ENCODE results near the gene PCDHGB3.
"Not testable (repeated sequence)": the region's sequence is repeated elsewhere in the genome, so short reads cannot be mapped to it uniquely, and the experiment has no call there.

The PCDHGB3 gene

GRCh38 chr5:141393267-141393666, 23.2 kb downstream of the PCDHGB3 start:
- DNase-seq, result no peak

DNA sequence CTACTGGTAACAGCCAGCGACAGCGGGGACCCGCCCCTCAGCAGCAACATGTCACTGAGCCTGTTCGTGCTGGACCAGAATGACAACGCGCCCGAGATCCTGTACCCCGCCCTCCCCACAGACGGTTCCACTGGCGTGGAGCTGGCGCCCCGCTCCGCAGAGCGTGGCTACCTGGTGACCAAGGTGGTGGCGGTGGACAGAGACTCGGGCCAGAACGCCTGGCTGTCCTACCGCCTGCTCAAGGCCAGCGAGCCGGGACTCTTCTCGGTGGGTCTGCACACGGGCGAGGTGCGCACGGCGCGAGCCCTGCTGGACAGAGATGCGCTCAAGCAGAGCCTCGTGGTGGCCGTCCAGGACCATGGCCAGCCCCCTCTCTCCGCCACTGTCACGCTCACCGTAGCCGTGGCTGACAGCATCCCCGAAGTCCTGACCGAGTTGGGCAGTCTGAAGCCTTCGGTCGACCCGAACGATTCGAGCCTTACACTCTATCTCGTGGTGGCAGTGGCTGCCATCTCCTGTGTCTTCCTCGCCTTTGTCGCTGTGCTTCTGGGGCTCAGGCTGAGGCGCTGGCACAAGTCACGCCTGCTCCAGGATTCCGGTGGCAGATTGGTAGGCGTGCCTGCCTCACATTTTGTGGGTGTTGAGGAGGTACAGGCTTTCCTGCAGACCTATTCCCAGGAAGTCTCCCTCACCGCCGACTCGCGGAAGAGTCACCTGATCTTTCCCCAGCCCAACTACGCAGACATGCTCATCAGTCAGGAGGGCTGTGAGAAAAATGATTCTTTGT, 24.6 kb downstream of the PCDHGB3 start:
- not testable (repeated sequence) for DNase-seq

GRCh38 chr5:141397756-141398551, 27.9 kb downstream of the PCDHGB3 start, which contains the start of gene PCDHGB5:
Gene PCDHGB5, plus strand, starts transcription at chr5:141397947. Its CDS starts 181 bp downstream, at chr5:141398128.
- peak; percentile 70 for DNase-seq

GRCh38 chr5:141398608-141399007, 28.6 kb downstream of the PCDHGB3 start:
- DNase-seq, result no peak

DNA sequence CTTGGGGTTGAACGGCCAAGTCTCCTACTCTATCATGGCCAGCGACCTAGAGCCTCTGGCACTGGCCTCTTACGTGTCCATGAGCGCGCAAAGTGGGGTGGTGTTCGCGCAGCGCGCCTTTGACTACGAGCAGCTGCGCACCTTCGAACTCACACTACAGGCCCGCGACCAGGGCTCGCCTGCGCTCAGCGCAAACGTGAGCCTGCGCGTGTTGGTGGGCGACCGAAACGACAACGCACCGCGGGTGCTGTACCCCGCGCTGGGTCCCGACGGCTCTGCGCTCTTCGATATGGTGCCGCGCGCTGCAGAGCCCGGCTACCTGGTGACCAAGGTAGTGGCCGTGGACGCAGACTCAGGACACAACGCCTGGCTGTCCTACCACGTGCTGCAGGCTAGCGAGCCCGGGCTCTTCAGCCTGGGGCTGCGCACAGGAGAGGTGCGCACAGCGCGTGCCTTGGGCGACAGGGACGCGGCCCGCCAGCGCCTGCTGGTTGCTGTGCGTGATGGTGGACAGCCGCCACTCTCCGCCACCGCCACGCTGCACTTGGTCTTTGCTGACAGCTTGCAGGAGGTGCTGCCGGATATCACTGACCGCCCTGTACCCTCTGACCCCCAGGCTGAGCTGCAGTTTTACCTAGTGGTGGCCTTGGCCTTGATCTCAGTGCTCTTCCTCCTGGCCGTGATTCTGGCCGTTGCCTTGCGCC, 29.7 kb downstream of the PCDHGB3 start:
- no peak for DNase-seq

DNA sequence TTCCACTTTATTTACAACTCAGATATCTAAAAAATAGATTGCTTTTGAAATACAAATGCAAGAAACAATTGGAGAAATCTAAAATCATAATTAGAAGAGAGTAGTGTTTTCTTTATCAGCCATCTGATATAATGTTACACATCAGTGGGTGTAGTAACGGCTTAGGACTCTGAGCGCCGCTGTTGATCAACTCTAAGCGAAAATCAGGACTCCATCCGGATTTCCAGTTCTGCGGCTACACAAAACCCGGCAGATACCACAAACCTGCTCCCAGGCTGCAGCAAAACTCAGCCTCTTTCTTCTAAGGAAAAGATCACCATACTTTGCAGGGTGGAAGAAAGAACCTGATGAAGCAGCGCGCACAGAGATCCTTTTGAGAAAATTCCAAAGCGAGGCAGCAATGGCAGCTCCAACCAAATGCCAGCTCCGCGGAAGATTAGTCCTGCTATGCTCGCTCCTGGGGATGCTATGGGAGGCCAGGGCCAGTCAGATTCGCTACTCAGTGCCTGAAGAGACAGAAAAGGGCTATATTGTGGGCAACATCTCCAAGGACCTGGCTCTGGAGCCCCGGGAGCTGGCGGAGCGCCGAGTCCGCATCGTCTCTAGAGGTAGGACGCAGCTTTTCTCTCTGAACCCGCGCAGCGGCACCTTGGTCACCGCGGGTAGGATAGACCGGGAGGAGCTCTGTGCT, 32.7 kb downstream of the PCDHGB3 start, which contains the start of gene PCDHGA9:
TSS of gene PCDHGA9 (plus strand) at position 226 of the 691 bp plus-strand sequence. CDS start at position 401, 175 bp downstream.
- peak; percentile 48 for DNase-seq

- no peak for DNase-seq
Measured at GRCh38 chr5:141403387-141403786, 33.3 kb downstream of the PCDHGB3 start.

DNA sequence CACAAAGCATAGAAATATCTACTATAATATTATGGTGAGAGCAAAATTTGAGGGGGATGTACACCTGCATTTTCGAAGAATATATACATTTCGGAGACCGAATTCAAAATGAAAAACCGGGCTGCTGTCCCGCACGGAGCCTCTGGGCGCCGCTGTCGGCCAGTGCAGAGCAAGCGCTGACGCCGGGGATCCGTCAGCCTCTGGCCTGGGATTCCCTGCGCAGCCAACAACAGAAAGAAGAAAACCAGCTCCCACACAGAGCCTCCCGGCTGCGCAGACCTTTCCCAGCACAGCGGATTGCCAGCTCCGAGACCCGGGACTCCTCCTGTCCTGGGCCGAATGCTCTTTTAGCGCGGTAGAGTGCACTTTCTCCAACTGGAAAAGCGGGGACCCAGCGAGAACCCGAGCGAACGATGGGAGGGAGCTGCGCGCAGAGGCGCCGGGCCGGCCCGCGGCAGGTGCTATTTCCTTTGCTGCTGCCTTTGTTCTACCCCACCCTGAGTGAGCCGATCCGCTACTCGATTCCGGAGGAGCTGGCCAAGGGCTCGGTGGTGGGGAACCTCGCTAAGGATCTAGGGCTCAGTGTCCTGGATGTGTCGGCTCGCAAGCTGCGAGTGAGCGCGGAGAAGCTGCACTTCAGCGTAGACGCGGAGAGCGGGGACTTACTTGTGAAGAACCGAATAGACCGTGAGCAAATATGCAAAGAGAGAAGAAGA, 37.9 kb downstream of the PCDHGB3 start, which contains the start of gene PCDHGB6:
TSS of gene PCDHGB6 (plus strand) at position 232 of the 716 bp plus-strand sequence. CDS start at position 414, 182 bp downstream.
- peak; percentile 53 for DNase-seq

GRCh38 chr5:141409598-141410306, 39.7 kb downstream of the PCDHGB3 start:
- no peak for DNase-seq

- no peak for DNase-seq
Measured at GRCh38 chr5:141411575-141411974, 41.5 kb downstream of the PCDHGB3 start.

GRCh38 chr5:141412854-141413539, 43.0 kb downstream of the PCDHGB3 start, which contains the start of gene PCDHGA10:
Gene PCDHGA10, plus strand, starts transcription at chr5:141412987. Its CDS starts 189 bp downstream, at chr5:141413176.
- DNase-seq, result peak; percentile 75

GRCh38 chr5:141413540-141414069, 43.6 kb downstream of the PCDHGB3 start:
- DNase-seq, result no peak

DNA sequence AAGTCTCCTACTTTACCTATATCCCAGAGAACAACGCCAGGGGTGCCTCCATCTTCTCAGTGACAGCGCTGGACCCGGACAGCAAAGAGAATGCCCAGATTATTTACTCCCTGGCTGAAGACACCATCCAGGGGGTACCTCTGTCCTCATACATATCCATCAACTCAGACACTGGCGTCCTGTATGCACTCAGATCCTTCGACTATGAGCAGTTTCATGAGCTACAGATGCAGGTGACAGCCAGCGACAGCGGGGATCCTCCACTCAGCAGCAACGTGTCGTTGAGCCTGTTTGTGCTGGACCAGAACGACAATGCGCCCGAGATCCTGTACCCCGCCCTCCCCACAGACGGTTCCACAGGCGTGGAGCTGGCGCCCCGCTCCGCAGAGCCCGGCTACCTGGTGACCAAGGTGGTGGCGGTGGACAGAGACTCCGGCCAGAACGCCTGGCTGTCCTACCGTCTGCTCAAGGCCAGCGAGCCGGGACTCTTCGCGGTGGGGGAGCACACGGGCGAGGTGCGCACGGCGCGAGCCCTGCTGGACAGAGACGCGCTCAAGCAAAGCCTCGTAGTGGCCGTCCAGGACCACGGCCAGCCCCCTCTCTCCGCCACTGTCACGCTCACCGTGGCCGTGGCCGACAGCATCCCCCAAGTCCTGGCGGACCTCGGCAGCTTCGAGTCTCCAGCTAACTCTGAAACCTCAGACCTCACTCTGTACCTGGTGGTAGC, 44.7 kb downstream of the PCDHGB3 start:
- not testable (repeated sequence) for DNase-seq

GRCh38 chr5:141415275-141415618, 45.2 kb downstream of the PCDHGB3 start:
- DNase-seq, result not testable (repeated sequence)

DNA sequence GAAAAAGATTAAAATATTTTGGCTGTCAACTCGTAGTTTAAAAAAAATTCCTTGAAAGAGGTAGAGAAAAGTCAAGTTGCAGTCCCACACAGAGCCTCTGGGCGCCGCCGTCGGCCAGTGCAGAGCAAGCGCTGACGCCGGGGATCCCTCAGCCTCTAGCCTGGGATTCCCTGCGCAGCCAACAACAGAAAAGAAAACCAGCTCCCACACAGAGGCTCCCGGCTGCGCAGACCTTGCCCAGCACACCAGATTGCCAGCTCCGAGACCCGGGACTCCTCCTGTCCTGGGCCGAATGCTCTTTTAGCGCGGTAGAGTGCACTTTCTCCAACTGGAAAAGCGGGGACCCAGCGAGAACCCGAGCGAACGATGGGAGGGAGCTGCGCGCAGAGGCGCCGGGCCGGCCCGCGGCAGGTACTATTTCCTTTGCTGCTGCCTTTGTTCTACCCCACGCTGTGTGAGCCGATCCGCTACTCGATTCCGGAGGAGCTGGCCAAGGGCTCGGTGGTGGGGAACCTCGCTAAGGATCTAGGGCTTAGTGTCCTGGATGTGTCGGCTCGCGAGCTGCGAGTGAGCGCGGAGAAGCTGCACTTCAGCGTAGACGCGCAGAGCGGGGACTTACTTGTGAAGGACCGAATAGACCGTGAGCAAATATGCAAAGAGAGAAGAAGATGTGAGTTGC, 47.6 kb downstream of the PCDHGB3 start, which contains the start of gene PCDHGB7:
TSS of gene PCDHGB7 (plus strand) at position 184 of the 679 bp plus-strand sequence. CDS start at position 367, 183 bp downstream.
- peak; percentile 85 for DNase-seq

- DNase-seq, result no peak
Measured at GRCh38 chr5:141419074-141419880, 49.2 kb downstream of the PCDHGB3 start.

DNA sequence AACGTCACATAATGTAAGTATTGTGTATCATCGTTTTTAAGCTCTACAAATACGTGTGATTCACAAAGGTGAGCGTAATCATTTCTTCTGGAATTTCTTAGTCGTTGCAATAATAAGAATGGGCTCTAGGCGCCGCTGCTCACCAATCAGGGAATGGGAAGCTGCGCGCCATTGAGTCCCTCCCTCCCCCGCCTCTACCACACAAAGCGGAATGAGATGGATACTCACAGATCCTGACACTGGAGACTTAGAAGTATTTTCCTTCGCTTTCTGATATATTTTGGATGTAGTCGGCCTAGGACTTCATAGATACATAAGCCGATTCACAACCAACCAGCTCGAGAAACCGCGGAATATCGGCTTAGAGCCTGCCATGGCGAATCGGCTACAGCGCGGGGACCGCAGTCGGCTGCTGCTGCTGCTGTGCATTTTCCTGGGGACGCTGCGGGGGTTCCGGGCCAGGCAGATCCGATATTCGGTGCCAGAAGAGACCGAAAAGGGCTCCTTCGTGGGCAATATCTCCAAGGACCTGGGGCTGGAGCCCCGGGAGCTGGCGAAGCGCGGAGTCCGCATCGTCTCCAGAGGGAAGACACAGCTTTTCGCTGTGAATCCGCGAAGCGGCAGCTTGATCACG, 50.9 kb downstream of the PCDHGB3 start, which contains the start of gene PCDHGA11:
TSS of gene PCDHGA11 (plus strand) at position 197 of the 634 bp plus-strand sequence. CDS start at position 374, 177 bp downstream.
- DNase-seq, result peak; percentile 79

Measured in fibroblast of skin of right biceps (primary cell).